Activated CD4-positive, alpha-beta T cell treated with anti-CD3 and anti-CD28 coated beads, Interleukin-2, amount 50 U/mL, for 1 hour (primary cell): Measurements from ENCODE around the gene THUMPD1.

Experiments
- DNase-seq: peaks from one replicate; pipeline ENCODE4 v3.0.0-alpha.2; 2020

THUMPD1 gene

GRCh38 chr16:20689668-20690067 is 52.0 kb downstream of the THUMPD1 start:
- DNase-seq, result no peak

GRCh38 chr16:20683812-20684211 is 57.8 kb downstream of the THUMPD1 start:
- DNase-seq, result no peak
